H9 (cell line): ENCODE measurements around the gene ESRRB. TPM values are rescaled to one million over a fixed set of nuclear protein-coding genes. Genes with fewer than 3 reads are reported as not detected.

Source experiments
- DNase-seq: peaks from one replicate; pipeline ENCODE4 v3.0.0-alpha.2; 2017
- H2AFZ ChIP-seq: one replicate; pipeline ENCODE4 v1.6.1; 2013; ENCODE audit warnings: mild to moderate bottlenecking, low read length, control low read depth, moderate library complexity
- H2AK5ac ChIP-seq: 2 replicates; pipeline ENCODE4 v1.6.1; 2013; ENCODE audit warnings: low read length, control low read depth, mixed read lengths; ENCODE audit not compliant: insufficient read length
- H2BK120ac ChIP-seq: one replicate; pipeline ENCODE4 v1.6.1; 2013; ENCODE audit warnings: low read depth, mild to moderate bottlenecking, low read length, control low read depth, inconsistent platforms; ENCODE audit not compliant: poor library complexity, severe bottlenecking
- H2BK12ac ChIP-seq: 2 replicates; pipeline ENCODE4 v1.6.1; 2013; ENCODE audit warnings: low read length, control low read depth, mixed read lengths, low read depth; ENCODE audit not compliant: insufficient read length
- H2BK15ac ChIP-seq: 2 replicates; pipeline ENCODE4 v1.6.1; 2013; ENCODE audit warnings: low read depth, low read length, control low read depth
- H2BK20ac ChIP-seq: one replicate; pipeline ENCODE4 v1.6.1; 2013; ENCODE audit warnings: low read depth, mild to moderate bottlenecking, low read length, control low read depth, inconsistent platforms; ENCODE audit not compliant: poor library complexity, severe bottlenecking
- H2BK5ac ChIP-seq: 2 replicates; pipeline ENCODE4 v1.6.1; 2013; ENCODE audit warnings: low read length, control low read depth, mixed read lengths; ENCODE audit not compliant: insufficient read length
- H3K14ac ChIP-seq: 2 replicates; pipeline ENCODE4 v1.6.1; 2013; ENCODE audit warnings: low read length, control low read depth; ENCODE audit not compliant: insufficient read depth
- H3K18ac ChIP-seq: 2 replicates; pipeline ENCODE4 v1.6.1; 2013; ENCODE audit warnings: low read depth, mild to moderate bottlenecking, mixed read lengths, low read length, control low read depth; ENCODE audit not compliant: insufficient read length
- H3K23ac ChIP-seq: 2 replicates; pipeline ENCODE4 v1.6.1; 2013; ENCODE audit warnings: low read length, control low read depth, mixed read lengths, low read depth; ENCODE audit not compliant: insufficient read length
- H3K23me2 ChIP-seq: 2 replicates; pipeline ENCODE4 v1.6.1; 2013; ENCODE audit warnings: low read depth, mild to moderate bottlenecking, mixed read lengths, low read length, control low read depth; ENCODE audit not compliant: insufficient read length, poor library complexity, severe bottlenecking
- H3K27ac ChIP-seq: 2 replicates; pipeline ENCODE4 v1.5.1; 2013; ENCODE audit warnings: low read length, control low read depth, mixed read lengths, low read depth; ENCODE audit not compliant: insufficient read length
- H3K27me3 ChIP-seq: 2 replicates; pipeline ENCODE4 v1.6.1; 2013; ENCODE audit warnings: low read length, control low read depth, inconsistent platforms; ENCODE audit not compliant: insufficient read depth
- H3K4ac ChIP-seq: 2 replicates; pipeline ENCODE4 v1.6.1; 2013; ENCODE audit warnings: low read depth, mild to moderate bottlenecking, control low read depth, inconsistent platforms, low read length, moderate library complexity
- H3K4me1 ChIP-seq: 2 replicates; pipeline ENCODE4 v1.6.1; 2013; ENCODE audit warnings: low read length, control low read depth, inconsistent platforms; ENCODE audit not compliant: insufficient read depth
- H3K4me2 ChIP-seq: 2 replicates; pipeline ENCODE4 v1.6.1; 2013; ENCODE audit warnings: low read length, control low read depth, mixed read lengths; ENCODE audit not compliant: insufficient read length, insufficient read depth
- H3K56ac ChIP-seq: 2 replicates; pipeline ENCODE4 v1.6.1; 2013; ENCODE audit warnings: low read depth, mild to moderate bottlenecking, mixed read lengths, low read length, control low read depth; ENCODE audit not compliant: insufficient read length
- H3K79me1 ChIP-seq: 2 replicates; pipeline ENCODE4 v1.6.1; 2013; ENCODE audit warnings: low read depth, mild to moderate bottlenecking, moderate library complexity, low read length, control low read depth, inconsistent platforms; ENCODE audit not compliant: insufficient read depth, poor library complexity, severe bottlenecking
- H3K79me2 ChIP-seq: 2 replicates; pipeline ENCODE4 v1.6.1; 2013; ENCODE audit warnings: low read length, control low read depth, inconsistent platforms; ENCODE audit not compliant: insufficient read depth
- H3K9ac ChIP-seq: 2 replicates; pipeline ENCODE4 v1.6.1; 2013; ENCODE audit warnings: low read length, control low read depth, mixed read lengths; ENCODE audit not compliant: insufficient read length; ENCODE audit errors: extremely low read depth
- H3K9me3 ChIP-seq: one replicate; pipeline ENCODE4 v1.6.1; 2013; ENCODE audit warnings: low read depth, low read length, inconsistent platforms; ENCODE audit not compliant: control insufficient read depth
- H3T11ph ChIP-seq: one replicate; pipeline ENCODE4 v1.6.1; 2013; ENCODE audit warnings: mild to moderate bottlenecking, low read length, control low read depth, inconsistent platforms
- H4K20me1 ChIP-seq: one replicate; pipeline ENCODE4 v1.6.1; 2013; ENCODE audit not compliant: control insufficient read depth, insufficient read length, insufficient read depth
- H4K5ac ChIP-seq: 2 replicates; pipeline ENCODE4 v1.6.1; 2013; ENCODE audit warnings: low read depth, mild to moderate bottlenecking, mixed read lengths, low read length, control low read depth; ENCODE audit not compliant: insufficient read length
- H4K8ac ChIP-seq: replicated peaks from 2 replicates; pipeline ENCODE4 v1.6.1; 2013; ENCODE audit warnings: low read length, control low read depth, mixed read lengths, low read depth; ENCODE audit not compliant: insufficient read length
- H4K91ac ChIP-seq: 2 replicates; pipeline ENCODE4 v1.6.1; 2013; ENCODE audit warnings: low read depth, mild to moderate bottlenecking, moderate library complexity, mixed read lengths, low read length, control low read depth; ENCODE audit not compliant: insufficient read length
- H3K27ac Mint-ChIP-seq, 3 experiments: 2 replicates in 2 of 3; 3 replicates in 1 of 3; pipeline ENCODE4 v1.8.0; 2020 to 2021; ENCODE audit warnings: mixed read lengths in 3 of 3, mild to moderate bottlenecking in 1 of 3, moderate library complexity in 1 of 3
- H3K27me3 Mint-ChIP-seq: 2 replicates; pipeline ENCODE4 v1.8.0; 2021; ENCODE audit warnings: low read depth, mild to moderate bottlenecking, moderate library complexity, mixed read lengths
- H3K36me3 Mint-ChIP-seq, 3 experiments: 2 replicates in 2 of 3; 3 replicates in 1 of 3; pipeline ENCODE4 v1.8.0; 2020 to 2021; ENCODE audit warnings: low read depth in 3 of 3, mixed read lengths in 3 of 3; ENCODE audit not compliant: insufficient read depth in 1 of 3
- H3K4me1 Mint-ChIP-seq, 2 experiments: 2 replicates each; pipeline ENCODE4 v1.8.0; 2020; ENCODE audit warnings: mixed read lengths in 2 of 2
- H3K4me3 Mint-ChIP-seq, 2 experiments: 2 replicates in 1 of 2; 3 replicates in 1 of 2; pipeline ENCODE4 v1.8.0; 2020 to 2021; ENCODE audit warnings: mild to moderate bottlenecking in 2 of 2, mixed read lengths in 2 of 2, moderate library complexity in 1 of 2
- H3K9me3 Mint-ChIP-seq, 2 experiments: 2 replicates in 1 of 2; 3 replicates in 1 of 2; pipeline ENCODE4 v1.8.0; 2020; ENCODE audit warnings: mild to moderate bottlenecking in 2 of 2, mixed read lengths in 2 of 2, moderate library complexity in 1 of 2
- WGBS: extraction: QIAGEN DNeasy Blood & Tissue Kit; methylation state at CpG from one replicate; pipeline ENCODE4 v1.1.7; 2013; ENCODE audit warnings: missing lambda C conversion rate, low lambda C conversion rate, mixed read lengths; ENCODE audit not compliant: insufficient read length; ENCODE audit errors: extremely low coverage; 5-methylcytosine and 5-hydroxymethylcytosine counted together
- total RNA-seq: library from RNA; stranded (reverse); gene quantifications from 2 replicates; pipeline ENCODE4 v1.2.1, GENCODE V29; 2021
- TF ChIP-seq, protein P1 (sequence below): fragments of 200-600 bp; sonication (generic); conservative IDR thresholded peaks from 3 replicates; pipeline ENCODE4 v1.8.0; 2021; ENCODE audit warnings: antibody characterized with exemption, mild to moderate bottlenecking

ESRRB gene
- total RNA-seq, 1 experiment from 2014 or later, result 0.11 TPM

DNA sequence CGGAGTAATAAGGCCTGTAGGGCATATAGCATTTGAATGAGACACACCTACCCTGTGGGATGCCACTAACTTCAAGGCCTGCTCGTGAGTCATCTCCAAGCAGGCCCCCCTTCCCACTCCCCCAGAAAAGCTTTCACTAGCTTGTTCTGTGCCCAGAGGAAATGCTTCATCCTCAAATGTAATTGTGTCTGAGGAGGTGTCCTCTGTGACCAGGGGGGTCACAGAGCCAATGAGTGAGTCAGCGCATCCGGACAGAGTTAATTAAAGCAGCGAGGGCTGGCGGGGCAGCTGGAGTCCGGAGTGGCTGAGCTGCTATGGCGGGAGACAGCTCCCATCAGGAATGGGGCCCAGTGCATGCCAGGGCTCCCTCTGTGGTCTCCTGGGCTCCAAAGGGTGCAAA lies 27.0 kb upstream of the ESRRB start:
- H3K18ac ChIP-seq, result no peak overlapping the region
- H3K4me1 Mint-ChIP-seq, result peaks cover 19 to 25% of the 10 kb centered on the region in 2 experiments
- TF ChIP-seq, protein P1, sequence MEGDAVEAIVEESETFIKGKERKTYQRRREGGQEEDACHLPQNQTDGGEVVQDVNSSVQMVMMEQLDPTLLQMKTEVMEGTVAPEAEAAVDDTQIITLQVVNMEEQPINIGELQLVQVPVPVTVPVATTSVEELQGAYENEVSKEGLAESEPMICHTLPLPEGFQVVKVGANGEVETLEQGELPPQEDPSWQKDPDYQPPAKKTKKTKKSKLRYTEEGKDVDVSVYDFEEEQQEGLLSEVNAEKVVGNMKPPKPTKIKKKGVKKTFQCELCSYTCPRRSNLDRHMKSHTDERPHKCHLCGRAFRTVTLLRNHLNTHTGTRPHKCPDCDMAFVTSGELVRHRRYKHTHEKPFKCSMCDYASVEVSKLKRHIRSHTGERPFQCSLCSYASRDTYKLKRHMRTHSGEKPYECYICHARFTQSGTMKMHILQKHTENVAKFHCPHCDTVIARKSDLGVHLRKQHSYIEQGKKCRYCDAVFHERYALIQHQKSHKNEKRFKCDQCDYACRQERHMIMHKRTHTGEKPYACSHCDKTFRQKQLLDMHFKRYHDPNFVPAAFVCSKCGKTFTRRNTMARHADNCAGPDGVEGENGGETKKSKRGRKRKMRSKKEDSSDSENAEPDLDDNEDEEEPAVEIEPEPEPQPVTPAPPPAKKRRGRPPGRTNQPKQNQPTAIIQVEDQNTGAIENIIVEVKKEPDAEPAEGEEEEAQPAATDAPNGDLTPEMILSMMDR, result no peak
- DNase-seq, result peak; percentile 73
- H3K27ac Mint-ChIP-seq, result no peak overlapping the region
- no peak overlapping the region for H2BK20ac ChIP-seq
- H2BK15ac ChIP-seq, result no peak overlapping the region
- no peaks in the 10 kb centered on the region for H3K79me2 ChIP-seq
- no peak overlapping the region for H3T11ph ChIP-seq
- peaks cover 2% of the 10 kb centered on the region; the same call in 1 of the 2 replicates for H3K27me3 ChIP-seq
- H4K91ac ChIP-seq, result no peak overlapping the region
- no peaks in the 10 kb centered on the region for H3K23me2 ChIP-seq
- H3K9ac ChIP-seq, result no peak overlapping the region
- no peaks in the 10 kb centered on the region for H4K20me1 ChIP-seq
- no peak overlapping the region for H3K56ac ChIP-seq
- H4K8ac ChIP-seq, result no peak overlapping the region
- no peak overlapping the region for H2BK5ac ChIP-seq
- no peaks in the 10 kb centered on the region for H3K9me3 Mint-ChIP-seq
- no peaks in the 10 kb centered on the region for H3K36me3 Mint-ChIP-seq
- H3K4ac ChIP-seq, result no peak overlapping the region
- no peak overlapping the region for H3K14ac ChIP-seq
- no peak overlapping the region for H2BK12ac ChIP-seq
- H2BK120ac ChIP-seq, result no peak overlapping the region
- H2AFZ ChIP-seq, result no peak overlapping the region
- no peaks in the 10 kb centered on the region for H3K9me3 ChIP-seq
- H3K4me3 Mint-ChIP-seq, result no peak overlapping the region
- H3K27me3 Mint-ChIP-seq, result peaks cover 49% of the 10 kb centered on the region
- H3K79me1 ChIP-seq, result no peaks in the 10 kb centered on the region
- no peak overlapping the region for H3K4me2 ChIP-seq
- no peak overlapping the region for H2AK5ac ChIP-seq
- no peak overlapping the region for H4K5ac ChIP-seq
- H3K23ac ChIP-seq, result no peak overlapping the region
- H3K4me1 ChIP-seq, result peaks cover 3% of the 10 kb centered on the region; the same call in 1 of the 2 replicates
- H3K27ac ChIP-seq, result no peak overlapping the region
- WGBS, result no CpG with 5 or more reads among the region's 8 CpGs
